Mesendoderm (in vitro differentiated cells): ENCODE results near the gene HOXD4.

ENCODE experiments used
- DNase-seq: peaks from one replicate; pipeline ENCODE4 v3.0.0; 2013
- H2AK5ac ChIP-seq: 2 replicates; pipeline ENCODE4 v1.6.1; 2013; ENCODE audit warnings: low read length, inconsistent platforms
- H2BK120ac ChIP-seq: 2 replicates; pipeline ENCODE4 v1.6.1; 2013; ENCODE audit warnings: low read depth, mild to moderate bottlenecking, low read length, moderate library complexity, mixed read lengths
- H2BK15ac ChIP-seq: replicated peaks from 2 replicates; pipeline ENCODE4 v1.6.1; 2013; ENCODE audit warnings: low read depth, mild to moderate bottlenecking, moderate library complexity
- H2BK5ac ChIP-seq: 2 replicates; pipeline ENCODE4 v1.6.1; 2013; ENCODE audit warnings: low read length, inconsistent platforms
- H3K18ac ChIP-seq: 2 replicates; pipeline ENCODE4 v1.6.1; 2013; ENCODE audit warnings: mild to moderate bottlenecking, low read length, mixed read lengths
- H3K23ac ChIP-seq: one replicate; pipeline ENCODE4 v1.6.1; 2013; ENCODE audit warnings: low read length
- H3K27ac ChIP-seq: 2 replicates; pipeline ENCODE4 v1.5.1; 2013; ENCODE audit warnings: low read depth, mild to moderate bottlenecking, inconsistent platforms, low read length, moderate library complexity
- H3K27me3 ChIP-seq: 2 replicates; pipeline ENCODE4 v1.6.1; 2013; ENCODE audit warnings: low read length, control low read depth, mild to moderate bottlenecking, inconsistent platforms; ENCODE audit not compliant: insufficient read depth, poor library complexity
- H3K36me3 ChIP-seq: 2 replicates; pipeline ENCODE4 v1.6.1; 2013; ENCODE audit warnings: low read length, inconsistent platforms; ENCODE audit not compliant: control insufficient read depth, insufficient read depth
- H3K4ac ChIP-seq: one replicate; pipeline ENCODE4 v1.6.1; 2013; ENCODE audit warnings: low read depth, mild to moderate bottlenecking, low read length, moderate library complexity
- H3K4me1 ChIP-seq: 2 replicates; pipeline ENCODE4 v1.6.1; 2013; ENCODE audit warnings: low read depth, low read length, inconsistent platforms; ENCODE audit not compliant: control insufficient read depth
- H3K4me2 ChIP-seq: 2 replicates; pipeline ENCODE4 v1.6.1; 2013; ENCODE audit warnings: low read length
- H3K4me3 ChIP-seq: 2 replicates; pipeline ENCODE4 v1.5.1; 2013; ENCODE audit warnings: mild to moderate bottlenecking, low read length
- H3K56ac ChIP-seq: one replicate; pipeline ENCODE4 v1.6.1; 2013; ENCODE audit warnings: low read length
- H3K79me1 ChIP-seq: 2 replicates; pipeline ENCODE4 v1.6.1; 2013; ENCODE audit warnings: low read length, inconsistent platforms
- H3K79me2 ChIP-seq: 2 replicates; pipeline ENCODE4 v1.6.1; 2013; ENCODE audit warnings: mild to moderate bottlenecking, low read length; ENCODE audit not compliant: control insufficient read depth, insufficient read depth
- H3K9ac ChIP-seq: 2 replicates; pipeline ENCODE4 v1.6.1; 2013; ENCODE audit warnings: low read length, inconsistent platforms
- H4K5ac ChIP-seq: one replicate; pipeline ENCODE4 v1.6.1; 2013; ENCODE audit warnings: low read length
- H4K8ac ChIP-seq: one replicate; pipeline ENCODE4 v1.6.1; 2013; ENCODE audit warnings: low read depth, mild to moderate bottlenecking, control low read depth, low read length, moderate library complexity
- WGBS: extraction: QIAGEN DNeasy Blood & Tissue Kit; methylation state at CpG from one replicate; pipeline ENCODE4 v1.1.7; 2013; ENCODE audit warnings: low lambda C conversion rate, missing lambda C conversion rate; ENCODE audit not compliant: insufficient coverage; ENCODE audit errors: extremely low coverage; 5-methylcytosine and 5-hydroxymethylcytosine counted together

The HOXD4 gene

GRCh38 chr2:176170602-176171305, 19.4 kb downstream of the HOXD4 start:
- Histone ChIP-seq H3K4me3 (no peak overlapping the region), H3K4me1 (no peaks in the 10 kb centered on the region), H4K8ac (no peak overlapping the region), H3K27me3 (peaks cover 65% of the 10 kb centered on the region), H4K5ac (no peak overlapping the region), H2BK120ac (no peak overlapping the region), H3K36me3 (no peaks in the 10 kb centered on the region), H3K4ac (no peak overlapping the region), H2BK15ac (no peak overlapping the region), H3K18ac (no peak overlapping the region), H3K23ac (no peak overlapping the region), H3K9ac (no peak overlapping the region), H2AK5ac (no peak overlapping the region), H3K79me2 (no peaks in the 10 kb centered on the region), H3K56ac (no peak overlapping the region), H3K4me2 (no peak overlapping the region), H3K79me1 (no peaks in the 10 kb centered on the region), H3K27ac (no peak overlapping the region), H2BK5ac (no peak overlapping the region)
- no peak for DNase-seq
- WGBS: no CpG with 5 or more reads among the region's 1 CpG

DNA sequence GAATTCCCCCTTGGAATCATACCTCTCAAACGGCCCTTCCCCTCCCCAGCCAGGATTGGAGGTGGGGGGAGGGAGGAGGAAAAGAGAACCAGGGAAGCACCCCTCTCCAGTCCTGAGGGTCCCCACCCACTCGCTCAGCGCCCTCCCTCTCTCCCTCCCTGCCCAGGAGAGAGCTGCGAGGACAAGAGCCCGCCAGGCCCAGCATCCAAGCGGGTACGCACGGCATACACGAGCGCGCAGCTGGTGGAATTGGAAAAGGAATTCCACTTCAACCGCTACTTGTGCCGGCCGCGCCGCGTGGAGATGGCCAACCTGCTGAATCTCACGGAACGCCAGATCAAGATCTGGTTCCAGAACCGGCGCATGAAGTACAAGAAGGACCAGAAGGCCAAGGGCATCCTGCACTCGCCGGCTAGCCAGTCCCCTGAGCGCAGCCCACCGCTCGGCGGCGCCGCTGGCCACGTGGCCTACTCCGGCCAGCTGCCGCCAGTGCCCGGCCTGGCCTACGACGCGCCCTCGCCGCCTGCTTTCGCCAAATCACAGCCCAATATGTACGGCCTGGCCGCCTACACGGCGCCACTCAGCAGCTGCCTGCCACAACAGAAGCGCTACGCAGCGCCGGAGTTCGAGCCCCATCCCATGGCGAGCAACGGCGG, 20.1 kb downstream of the HOXD4 start:
- Histone ChIP-seq H3K4ac (no peak overlapping the region), H3K36me3 (no peaks in the 10 kb centered on the region), H4K8ac (no peak overlapping the region), H3K4me2 (peak overlapping the region; percentile 51), H3K4me3 (no peak overlapping the region), H3K79me1 (no peaks in the 10 kb centered on the region), H3K27me3 (peaks cover 65% of the 10 kb centered on the region), H2BK15ac (no peak overlapping the region), H2BK5ac (no peak overlapping the region), H3K9ac (peak overlapping the region; percentile 30), H3K18ac (no peak overlapping the region), H2BK120ac (no peak overlapping the region), H3K56ac (peak overlapping the region; percentile 80), H3K23ac (peak overlapping the region; percentile 52), H3K27ac (no peak overlapping the region), H3K4me1 (no peaks in the 10 kb centered on the region), H4K5ac (no peak overlapping the region), H3K79me2 (no peaks in the 10 kb centered on the region), H2AK5ac (no peak overlapping the region)
- DNase-seq: peak; percentile 51
- no CpG with 5 or more reads among the region's 51 CpGs for WGBS

GRCh38 chr2:176172007-176172894, 20.9 kb downstream of the HOXD4 start:
- peak; percentile 32 for DNase-seq
- Histone ChIP-seq H3K27me3 (peaks cover 66% of the 10 kb centered on the region), H3K4ac (no peak overlapping the region), H2BK15ac (no peak overlapping the region), H3K4me1 (peaks cover 2% of the 10 kb centered on the region), H2AK5ac (no peak overlapping the region), H3K36me3 (no peaks in the 10 kb centered on the region), H3K4me3 (no peak overlapping the region), H3K23ac (peak overlapping the region; percentile 52), H3K79me2 (no peaks in the 10 kb centered on the region), H3K79me1 (no peaks in the 10 kb centered on the region), H4K5ac (no peak overlapping the region), H2BK120ac (no peak overlapping the region), H3K18ac (no peak overlapping the region), H3K4me2 (peak overlapping the region; percentile 51), H2BK5ac (no peak overlapping the region), H4K8ac (no peak overlapping the region), H3K9ac (peak overlapping the region; percentile 30), H3K56ac (peak overlapping the region; percentile 80), H3K27ac (no peak overlapping the region)
- no CpG with 5 or more reads among the region's 60 CpGs for WGBS

DNA sequence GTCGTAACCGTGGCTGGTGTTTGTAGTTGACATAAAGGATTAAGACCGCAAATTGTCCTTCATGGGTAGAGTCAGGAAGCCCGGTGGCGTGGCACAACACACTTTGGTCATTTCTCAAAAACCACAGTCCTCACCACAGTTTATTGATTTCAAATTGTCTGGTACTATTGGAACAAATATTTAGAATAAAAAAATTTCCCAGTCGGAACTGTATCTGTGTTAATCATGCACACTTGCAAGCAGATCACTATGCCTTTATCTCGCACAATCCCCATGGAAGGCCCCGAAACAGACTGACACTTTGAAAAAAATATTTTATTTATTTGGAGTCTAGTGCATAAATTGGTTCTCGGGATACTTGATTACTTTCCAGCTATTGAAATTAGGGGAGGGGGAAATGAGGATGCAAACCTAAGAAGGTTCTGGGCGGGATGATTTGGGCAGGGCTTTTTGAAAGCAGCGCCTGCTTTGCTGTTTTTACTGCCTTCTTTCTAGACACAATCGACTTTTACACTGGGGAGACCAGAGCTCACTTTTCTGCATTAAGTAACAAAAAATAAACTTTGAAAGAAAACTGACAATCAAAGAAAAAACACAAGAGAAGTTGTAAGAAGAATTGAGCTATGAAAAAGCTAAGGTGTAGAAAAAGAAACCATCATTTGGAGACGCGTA, 21.7 kb downstream of the HOXD4 start:
- Histone ChIP-seq H3K4me2 (no peak overlapping the region), H3K4me3 (no peak overlapping the region), H4K5ac (no peak overlapping the region), H3K79me1 (no peaks in the 10 kb centered on the region), H3K79me2 (no peaks in the 10 kb centered on the region), H3K18ac (no peak overlapping the region), H2BK120ac (no peak overlapping the region), H2AK5ac (no peak overlapping the region), H3K56ac (no peak overlapping the region), H2BK5ac (no peak overlapping the region), H3K27me3 (peaks cover 60% of the 10 kb centered on the region), H4K8ac (no peak overlapping the region), H3K27ac (no peak overlapping the region), H2BK15ac (no peak overlapping the region), H3K9ac (no peak overlapping the region), H3K36me3 (no peaks in the 10 kb centered on the region), H3K23ac (no peak overlapping the region), H3K4me1 (peaks cover 2% of the 10 kb centered on the region), H3K4ac (no peak overlapping the region)
- DNase-seq: no peak
- WGBS: no CpG with 5 or more reads among the region's 14 CpGs

DNA sequence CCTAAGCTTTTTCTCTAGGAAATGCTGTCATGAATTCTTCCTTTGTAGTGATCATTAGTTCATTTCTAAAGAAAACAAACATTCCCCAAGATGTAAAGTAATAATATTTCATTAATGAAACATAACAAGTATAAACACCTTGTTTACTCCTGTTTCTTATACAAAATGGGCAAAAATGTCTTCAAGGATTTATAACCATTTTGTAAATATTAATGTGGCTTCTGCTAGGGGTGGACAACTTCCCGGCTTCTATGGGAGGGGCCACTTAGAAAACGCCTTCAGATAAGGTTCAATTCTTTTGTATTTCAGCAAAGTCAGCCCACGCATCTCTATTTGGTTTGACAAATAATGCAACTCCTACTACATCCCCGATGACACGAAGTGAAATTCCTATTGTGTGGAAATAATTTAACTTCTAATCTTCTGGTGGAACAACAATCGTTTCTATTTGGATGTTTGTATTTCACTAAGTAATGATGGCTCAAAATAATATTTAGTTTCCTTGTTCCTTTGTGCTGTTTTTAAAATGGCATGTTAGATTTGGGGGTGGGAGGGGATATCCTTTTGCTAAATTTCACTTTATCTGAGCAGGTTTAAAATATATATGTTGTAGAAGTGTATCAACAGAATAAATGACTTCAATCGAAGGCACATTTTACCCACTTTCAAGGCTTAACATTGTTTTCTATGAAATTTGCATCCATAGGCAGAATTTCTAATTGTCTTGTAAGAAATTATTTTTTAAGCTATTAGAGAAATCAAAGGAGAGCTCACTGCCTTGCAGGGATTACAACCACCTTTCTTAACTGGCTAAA, 22.4 kb downstream of the HOXD4 start:
- H3K56ac ChIP-seq: no peak overlapping the region
- H2AK5ac ChIP-seq: no peak overlapping the region
- WGBS: no CpG with 5 or more reads among the region's 7 CpGs
- no peak overlapping the region for H2BK5ac ChIP-seq
- no peak overlapping the region for H2BK120ac ChIP-seq
- no peak overlapping the region for H3K27ac ChIP-seq
- no peak overlapping the region for H4K5ac ChIP-seq
- H3K4me1 ChIP-seq: peaks cover 2% of the 10 kb centered on the region
- no peak overlapping the region for H3K4ac ChIP-seq
- H3K27me3 ChIP-seq: peaks cover 62% of the 10 kb centered on the region
- DNase-seq: no peak
- H3K18ac ChIP-seq: no peak overlapping the region
- no peaks in the 10 kb centered on the region for H3K79me2 ChIP-seq
- H3K36me3 ChIP-seq: no peaks in the 10 kb centered on the region
- H3K4me2 ChIP-seq: no peak overlapping the region
- H3K4me3 ChIP-seq: no peak overlapping the region
- no peak overlapping the region for H2BK15ac ChIP-seq
- H3K23ac ChIP-seq: no peak overlapping the region
- no peak overlapping the region for H4K8ac ChIP-seq
- H3K79me1 ChIP-seq: no peaks in the 10 kb centered on the region
- H3K9ac ChIP-seq: no peak overlapping the region
